Measurements from ENCODE around the gene DOCK4.

DNA sequence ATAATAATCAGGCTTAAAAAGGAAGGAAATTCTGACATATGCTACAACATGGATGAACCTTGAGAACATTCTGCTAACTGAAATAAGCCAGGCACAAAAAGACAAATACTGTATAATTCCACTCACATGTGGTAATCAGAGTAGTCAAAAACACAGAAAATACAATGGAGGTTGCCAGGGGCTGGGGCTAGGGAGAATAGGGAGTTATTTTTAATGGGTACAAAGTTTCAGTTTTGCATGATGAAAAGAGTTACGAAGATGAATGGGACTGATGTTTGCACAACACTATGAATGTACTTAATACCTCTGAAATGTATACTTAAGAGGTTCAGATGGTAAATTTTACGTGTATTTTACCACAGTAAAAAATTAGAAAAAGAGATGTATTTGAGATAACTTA, 145.6 kb downstream of the DOCK4 start:
- TF ChIP-seq CTCF (IDR thresholded peaks at IDR 0.05; ENCODE audit: insufficient read depth, low read depth, low read length) (no peak), EZH2 (IDR thresholded peaks at IDR 0.05; ENCODE audit: insufficient read depth, low read length) (no peak)
